ENCODE results near the gene MALAT1. TPM values are rescaled to one million over a fixed set of nuclear protein-coding genes. Genes with fewer than 3 reads are reported as not detected.
"Not testable (repeated sequence)": the region's sequence is repeated elsewhere in the genome, so short reads cannot be mapped to it uniquely, and the experiment has no call there.

MALAT1 gene
- total RNA-seq (2022) (10,851 and 12,068 TPM in 2 replicates), Bru-seq, nascent RNA (percentile 100 among the genes with signal in this experiment), BruChase-seq, experiment 1, labeled RNA remaining after a 6-hour chase (percentile 100 among the genes with signal in this experiment), BruChase-seq, experiment 2, labeled RNA remaining after a 2-hour chase (percentile 100 among the genes with signal in this experiment)
- long read RNA-seq, full-length matches to known transcripts: 473 of 477 reads
- long read RNA-seq, partial matches to known transcripts: 0 of 477 reads
- long read RNA-seq, other reads (novel, unspliced or antisense): 4 of 477 reads

GRCh38 chr11:65498977-65499712 is at the start of gene MALAT1:
MALAT1 (plus strand) TSS chr11:65499045.
- Mint-ChIP-seq H3K9me3 (ENCODE audit: unreplicated experiment) (no peaks in the 10 kb centered on the region), H3K4me1 (ENCODE audit: insufficient read depth, unreplicated experiment) (peaks cover 7% of the 10 kb centered on the region), H3K36me3 (ENCODE audit: insufficient read depth, unreplicated experiment) (no peaks in the 10 kb centered on the region), H3K27ac (ENCODE audit: low read depth, unreplicated experiment) (no peak within 1 kb of the TSS), H3K27me3 (ENCODE audit: insufficient read depth, unreplicated experiment) (no peaks in the 10 kb centered on the region), H3K4me3 (ENCODE audit: unreplicated experiment) (no peak within 1 kb of the TSS)
- CTCF ChIA-PET: interaction anchor here (0.6 to 3.1 kb wide), 13 partner anchors 11 to 85 kb away, joined by 3 to 17 read pairs (median 4); partner anchors contain the start of gene NEAT1
- BruUV-seq (replicated peaks): TSS peak; percentile 58
- TF ChIP-seq, protein P1, sequence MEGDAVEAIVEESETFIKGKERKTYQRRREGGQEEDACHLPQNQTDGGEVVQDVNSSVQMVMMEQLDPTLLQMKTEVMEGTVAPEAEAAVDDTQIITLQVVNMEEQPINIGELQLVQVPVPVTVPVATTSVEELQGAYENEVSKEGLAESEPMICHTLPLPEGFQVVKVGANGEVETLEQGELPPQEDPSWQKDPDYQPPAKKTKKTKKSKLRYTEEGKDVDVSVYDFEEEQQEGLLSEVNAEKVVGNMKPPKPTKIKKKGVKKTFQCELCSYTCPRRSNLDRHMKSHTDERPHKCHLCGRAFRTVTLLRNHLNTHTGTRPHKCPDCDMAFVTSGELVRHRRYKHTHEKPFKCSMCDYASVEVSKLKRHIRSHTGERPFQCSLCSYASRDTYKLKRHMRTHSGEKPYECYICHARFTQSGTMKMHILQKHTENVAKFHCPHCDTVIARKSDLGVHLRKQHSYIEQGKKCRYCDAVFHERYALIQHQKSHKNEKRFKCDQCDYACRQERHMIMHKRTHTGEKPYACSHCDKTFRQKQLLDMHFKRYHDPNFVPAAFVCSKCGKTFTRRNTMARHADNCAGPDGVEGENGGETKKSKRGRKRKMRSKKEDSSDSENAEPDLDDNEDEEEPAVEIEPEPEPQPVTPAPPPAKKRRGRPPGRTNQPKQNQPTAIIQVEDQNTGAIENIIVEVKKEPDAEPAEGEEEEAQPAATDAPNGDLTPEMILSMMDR (IDR thresholded peaks at IDR 0.05; ENCODE audit: unreplicated experiment): no peak
- POLR2A ChIA-PET: interaction anchor here (0.7 to 30.1 kb wide), 33 partner anchors 5 to 548 kb away, joined by 3 to 2994 read pairs (median 7); partner anchors contain the start of genes BANF1, DPF2, EIF1AD and FAM89B
- intact Hi-C loops (cut with micrococcal nuclease): loop anchor here (1.0 kb wide), 1 partner anchor 77 kb away; the partner anchor contains the start of gene NEAT1
- DNase-seq (ENCODE audit: unreplicated experiment): peak; percentile 95

- DNase-seq (ENCODE audit: unreplicated experiment); H3K27ac Mint-ChIP-seq (ENCODE audit: low read depth, unreplicated experiment); H3K27me3 Mint-ChIP-seq (ENCODE audit: insufficient read depth, unreplicated experiment); H3K4me3 Mint-ChIP-seq (ENCODE audit: unreplicated experiment); H3K9me3 Mint-ChIP-seq (ENCODE audit: unreplicated experiment); POLR2A ChIA-PET; BruUV-seq (replicated peaks); CTCF ChIA-PET; intact Hi-C loops (cut with micrococcal nuclease): not testable (repeated sequence)
- Mint-ChIP-seq H3K4me1 (ENCODE audit: insufficient read depth, unreplicated experiment) (peaks cover 15% of the 10 kb centered on the region), H3K36me3 (ENCODE audit: insufficient read depth, unreplicated experiment) (peaks cover 86% of the 10 kb centered on the region)
Observed at GRCh38 chr11:65451301-65451700, 47.5 kb upstream of the MALAT1 start.

GRCh38 chr11:65452259-65452658 is 46.6 kb upstream of the MALAT1 start:
- not testable (repeated sequence) for H3K27me3 Mint-ChIP-seq (ENCODE audit: insufficient read depth, unreplicated experiment); DNase-seq (ENCODE audit: unreplicated experiment); H3K9me3 Mint-ChIP-seq (ENCODE audit: unreplicated experiment); H3K4me3 Mint-ChIP-seq (ENCODE audit: unreplicated experiment); BruUV-seq (replicated peaks)
- intact Hi-C loops (cut with micrococcal nuclease): loop anchor here (2.0 kb wide), 1 partner anchor 45 kb away; no protein-coding TSS in a partner anchor
- ChIA-PET CTCF (interaction anchor here (0.7 kb wide), 1 partner anchor 1110 kb away, joined by 3 read pairs; no protein-coding TSS in a partner anchor), POLR2A (interaction anchor here (0.7 to 4.0 kb wide), 13 partner anchors 9 to 70 kb away, joined by 3 to 80 read pairs (median 10); partner anchors contain the start of genes MALAT1 and SLC25A45)
- Mint-ChIP-seq H3K36me3 (ENCODE audit: insufficient read depth, unreplicated experiment) (peaks cover 77% of the 10 kb centered on the region), H3K4me1 (ENCODE audit: insufficient read depth, unreplicated experiment) (peaks cover 15% of the 10 kb centered on the region), H3K27ac (ENCODE audit: low read depth, unreplicated experiment) (peak overlapping the region; percentile 15)

GRCh38 chr11:65452806-65453490 is 45.9 kb upstream of the MALAT1 start:
- BruUV-seq (replicated peaks): no TSS peak
- Mint-ChIP-seq H3K27ac (ENCODE audit: low read depth, unreplicated experiment) (peak overlapping the region; percentile 15), H3K4me3 (ENCODE audit: unreplicated experiment) (no peak overlapping the region), H3K36me3 (ENCODE audit: insufficient read depth, unreplicated experiment) (peaks cover 70% of the 10 kb centered on the region), H3K4me1 (ENCODE audit: insufficient read depth, unreplicated experiment) (peaks cover 15% of the 10 kb centered on the region), H3K9me3 (ENCODE audit: unreplicated experiment) (no peaks in the 10 kb centered on the region), H3K27me3 (ENCODE audit: insufficient read depth, unreplicated experiment) (no peaks in the 10 kb centered on the region)
- ChIA-PET CTCF (interaction anchor here (0.6 to 1.6 kb wide), 4 partner anchors 36 to 1110 kb away, joined by 3 to 6 read pairs (median 3); no protein-coding TSS in a partner anchor), POLR2A (interaction anchor here (0.6 to 4.0 kb wide), 24 partner anchors 9 to 212 kb away, joined by 3 to 80 read pairs (median 4); partner anchors contain the start of genes FAM89B, MALAT1, NEAT1 and SCYL1)
- TF ChIP-seq, protein P1 (IDR thresholded peaks at IDR 0.05; ENCODE audit: unreplicated experiment): no peak
- DNase-seq (ENCODE audit: unreplicated experiment): peak; percentile 95
- intact Hi-C loops (cut with micrococcal nuclease): loop anchor here (2.0 kb wide), 1 partner anchor 44 kb away; no protein-coding TSS in a partner anchor
